ENCODE measurements around the gene HSPA5.
"Not testable (repeated sequence)": the region's sequence is repeated elsewhere in the genome, so short reads cannot be mapped to it uniquely, and the experiment has no call there.

The HSPA5 gene
- total RNA-seq: 147 to 835 (median 668) reads per million in 3 experiments

DNA sequence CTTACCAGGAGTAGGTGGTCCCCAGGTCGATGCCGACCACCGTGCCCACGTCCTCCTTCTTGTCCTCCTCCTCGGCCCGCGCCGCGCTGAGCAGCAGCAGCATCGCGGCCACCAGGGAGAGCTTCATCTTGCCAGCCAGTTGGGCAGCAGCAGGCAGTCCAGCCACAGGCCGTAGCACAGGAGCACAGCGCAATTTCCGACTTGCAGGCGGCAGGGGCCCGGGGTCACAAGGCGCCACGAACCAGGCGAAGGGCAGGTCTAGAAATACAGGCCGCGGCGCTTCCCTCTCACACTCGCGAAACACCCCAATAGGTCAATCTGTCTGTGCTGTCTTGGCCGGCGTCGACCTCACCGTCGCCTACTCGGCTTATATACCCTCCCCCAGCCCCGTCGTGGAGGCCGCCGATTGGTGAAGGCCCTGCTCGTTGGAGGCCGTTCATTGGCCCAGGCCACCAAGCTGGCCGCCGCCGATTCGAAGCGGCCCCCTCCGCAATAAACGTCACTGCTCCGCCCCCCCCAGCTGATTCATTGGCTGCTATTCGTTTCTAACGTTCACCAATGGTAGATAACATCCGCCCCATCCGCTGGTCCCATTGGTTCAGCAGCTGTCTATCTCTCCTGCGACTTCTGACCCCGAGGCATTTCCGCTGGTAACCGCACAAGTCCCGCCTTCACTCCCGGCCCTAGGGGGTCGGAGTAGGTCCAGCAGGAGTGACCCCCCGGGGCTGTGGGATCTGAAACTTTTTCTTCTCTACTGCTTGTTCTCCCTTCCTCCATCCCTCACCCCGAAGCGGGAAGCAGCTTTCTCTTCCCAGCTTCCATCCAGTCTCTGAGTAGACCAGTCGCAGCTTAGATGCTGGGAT is at the start of gene HSPA5:
Gene HSPA5, minus strand, starts transcription at position 344 of the 863 bp plus-strand sequence. Its CDS starts 217 bp downstream, at position 127.
- DNase-seq: peak; percentile 99

DNA sequence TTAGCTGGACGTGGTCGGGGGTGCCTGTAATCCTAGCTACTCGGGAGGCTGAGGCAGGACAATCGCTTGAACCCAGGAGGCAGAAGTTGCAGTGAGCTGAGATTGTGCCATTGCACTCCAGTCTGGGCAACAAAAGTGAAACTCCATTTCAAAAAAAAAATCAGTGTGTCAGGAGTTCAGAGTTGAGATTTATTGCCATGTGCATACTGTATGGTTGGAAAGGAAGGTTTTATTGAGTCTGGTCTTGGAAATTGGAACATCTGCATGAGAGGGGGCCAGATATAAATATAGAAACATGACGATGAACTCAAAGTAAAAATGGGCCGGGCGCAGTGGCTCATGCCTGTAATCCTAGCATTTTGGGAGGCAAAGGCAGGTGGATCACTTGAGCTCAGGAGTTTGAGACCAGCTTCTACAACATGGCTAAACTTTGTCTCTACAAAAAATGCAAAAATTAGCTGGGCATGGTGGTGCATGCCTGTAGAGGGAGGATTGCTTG is 45.8 kb upstream of the HSPA5 start:
- DNase-seq: not testable (repeated sequence)

DNA sequence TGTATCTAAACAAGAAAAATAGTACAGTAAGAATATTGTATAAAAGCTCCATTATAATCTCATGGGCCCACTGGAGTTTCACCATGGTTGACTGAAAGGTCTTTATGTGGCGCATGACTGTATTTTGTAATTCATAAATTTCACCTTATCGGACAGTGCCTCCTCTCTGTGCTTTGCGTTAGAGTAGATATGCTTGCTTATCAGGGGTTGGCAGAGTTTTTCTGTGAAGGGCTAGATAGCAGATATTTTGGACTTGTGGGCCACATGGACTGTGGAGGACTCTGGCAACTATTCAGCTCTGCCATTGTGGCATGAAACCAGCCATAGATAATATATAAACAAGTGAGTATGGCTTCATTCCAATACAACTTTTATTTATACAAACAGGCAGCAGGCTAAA is 43.7 kb upstream of the HSPA5 start:
- no peak for DNase-seq

DNA sequence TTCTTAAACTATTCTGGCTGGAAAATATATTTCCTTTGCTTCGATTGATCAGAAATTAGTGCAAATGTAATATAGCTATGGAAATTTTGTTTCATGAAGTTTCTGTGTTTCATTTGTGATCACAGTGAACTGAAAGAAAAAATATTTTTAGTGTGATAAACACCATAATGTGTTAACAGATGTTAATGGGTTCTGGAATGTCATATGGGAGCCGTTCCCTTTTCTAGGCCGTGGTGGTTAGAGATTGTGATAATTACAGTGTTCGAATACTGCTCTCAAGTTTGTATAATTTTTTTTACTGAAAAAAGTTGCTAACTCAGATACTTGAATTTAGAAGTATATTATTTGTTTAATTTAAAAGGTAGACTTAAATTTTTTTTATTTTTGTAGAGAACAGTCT is 39.8 kb upstream of the HSPA5 start:
- DNase-seq: no peak

DNA sequence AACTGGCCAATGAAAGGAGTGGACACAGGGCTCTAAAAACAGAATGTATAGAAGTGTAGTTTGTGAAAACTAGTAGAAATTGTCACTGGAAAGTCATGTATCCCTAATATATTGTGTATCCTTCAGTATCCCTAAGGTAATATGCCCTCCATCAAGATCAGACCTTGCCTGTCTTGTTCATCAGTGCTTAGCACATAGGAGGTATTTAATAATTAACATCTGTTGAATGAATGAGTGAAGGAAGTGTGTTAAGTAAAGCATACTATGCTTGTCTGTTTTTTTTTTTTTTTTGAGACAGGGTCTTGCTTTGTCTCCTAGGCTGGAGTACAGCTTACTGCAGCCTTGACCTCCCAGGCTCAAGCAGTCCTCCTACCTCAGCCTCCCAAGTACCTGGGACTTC is 36.3 kb upstream of the HSPA5 start:
- DNase-seq: no peak

DNA sequence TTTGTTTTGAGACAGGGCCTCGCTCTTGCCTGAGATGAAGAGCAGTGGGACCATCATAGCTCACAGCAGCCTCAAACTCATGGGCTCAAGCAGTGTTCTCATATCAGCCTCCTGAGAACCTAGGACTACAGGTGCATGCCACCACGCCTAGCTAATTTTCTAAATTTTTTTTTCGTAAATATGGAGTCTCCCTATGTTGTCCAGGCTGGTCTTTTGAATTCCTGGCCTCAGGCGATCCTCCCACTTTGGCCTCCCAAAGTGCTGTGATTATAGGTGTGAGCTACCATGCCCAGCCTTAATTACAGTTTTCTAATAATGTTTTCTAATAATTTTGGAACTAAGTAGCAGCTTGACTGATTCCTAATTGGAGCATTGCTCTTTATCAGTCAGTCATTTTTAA is 35.6 kb upstream of the HSPA5 start:
- no peak for DNase-seq

DNA sequence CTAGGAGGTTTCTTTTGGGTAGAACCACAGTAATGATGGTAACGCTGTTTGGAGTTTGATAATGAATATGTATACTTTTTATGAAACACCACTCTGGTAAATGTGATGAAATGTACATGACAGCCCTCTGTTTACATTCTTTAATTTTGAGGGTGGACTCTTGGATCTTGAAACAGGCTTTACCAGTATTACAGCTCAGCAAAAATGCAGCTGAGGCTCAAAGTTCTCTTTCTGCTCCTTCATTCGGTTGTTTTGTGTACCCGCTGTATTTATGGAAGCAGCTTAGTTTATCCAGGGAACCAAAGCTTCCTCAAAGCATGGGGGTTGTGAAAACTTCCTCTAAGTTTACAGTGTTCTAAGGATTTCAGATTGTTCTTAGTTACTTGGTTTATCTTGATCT is 31.6 kb upstream of the HSPA5 start:
- DNase-seq: no peak

DNA sequence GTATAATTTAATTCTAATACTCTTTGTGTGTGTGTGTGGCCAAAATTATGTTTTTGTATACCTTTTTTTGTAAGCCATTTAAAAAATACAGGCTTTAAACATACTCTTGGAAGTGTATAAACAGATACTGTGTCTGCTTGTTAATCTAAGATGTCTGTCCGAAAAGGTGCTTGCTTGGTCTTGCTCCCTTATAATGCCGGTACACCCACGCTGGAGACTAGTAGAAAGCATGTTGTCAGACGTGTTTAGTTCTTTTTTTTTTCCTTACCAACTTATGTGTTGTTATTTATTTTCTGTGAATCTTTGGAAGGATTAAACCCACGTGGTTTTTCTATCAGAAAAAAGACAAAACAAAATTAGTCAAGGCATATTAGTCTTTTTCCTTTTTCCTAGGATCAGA is 29.9 kb upstream of the HSPA5 start:
- DNase-seq: no peak

DNA sequence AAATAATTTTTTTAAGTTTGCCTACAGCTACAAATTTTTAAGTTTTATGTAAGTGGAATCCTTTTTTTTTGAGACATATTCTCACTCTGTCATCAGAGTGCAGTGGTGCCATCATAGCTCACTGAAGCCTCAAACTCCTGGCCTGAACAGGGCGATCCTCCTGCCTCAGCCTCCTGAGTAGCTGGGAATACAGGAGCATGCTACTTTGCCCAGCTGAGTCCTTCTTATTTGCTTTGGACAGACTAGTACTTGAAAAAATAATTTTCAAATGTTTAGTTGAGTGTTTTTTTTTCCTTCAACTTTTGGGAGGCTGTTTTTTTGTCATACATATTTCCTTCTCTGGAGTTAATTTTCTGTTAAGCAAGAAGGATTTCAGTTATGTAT is 27.9 kb upstream of the HSPA5 start:
- no peak for DNase-seq

DNA sequence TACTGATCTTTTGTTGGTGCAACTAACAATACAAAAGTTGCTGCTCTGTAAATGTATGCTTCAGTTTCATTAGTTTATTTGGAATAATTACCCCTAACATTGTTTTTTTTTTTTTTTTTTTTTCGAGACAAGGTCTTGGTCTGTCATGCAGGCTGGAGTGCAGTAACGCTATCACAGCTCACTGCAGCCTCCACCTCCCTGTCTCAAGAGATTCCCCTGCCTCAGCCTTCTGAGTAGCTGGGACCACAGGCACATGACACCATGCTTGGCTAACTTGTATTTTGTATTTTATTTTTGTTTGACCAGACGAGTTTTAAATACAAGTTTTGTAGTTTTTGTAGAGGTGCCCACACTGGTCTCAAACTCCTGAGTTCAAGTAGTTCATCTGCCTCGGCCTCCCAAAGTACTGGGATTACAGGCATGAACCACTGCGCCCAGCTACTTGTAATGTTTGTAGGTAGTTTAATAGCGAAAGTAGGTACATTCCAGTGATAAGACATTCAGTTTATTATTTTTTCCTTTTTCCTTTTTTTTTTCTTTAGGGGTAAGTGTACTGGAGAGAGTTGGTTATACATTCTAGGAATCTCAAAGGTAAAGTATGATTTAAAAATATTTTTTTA is 27.4 kb upstream of the HSPA5 start:
- no peak for DNase-seq

DNA sequence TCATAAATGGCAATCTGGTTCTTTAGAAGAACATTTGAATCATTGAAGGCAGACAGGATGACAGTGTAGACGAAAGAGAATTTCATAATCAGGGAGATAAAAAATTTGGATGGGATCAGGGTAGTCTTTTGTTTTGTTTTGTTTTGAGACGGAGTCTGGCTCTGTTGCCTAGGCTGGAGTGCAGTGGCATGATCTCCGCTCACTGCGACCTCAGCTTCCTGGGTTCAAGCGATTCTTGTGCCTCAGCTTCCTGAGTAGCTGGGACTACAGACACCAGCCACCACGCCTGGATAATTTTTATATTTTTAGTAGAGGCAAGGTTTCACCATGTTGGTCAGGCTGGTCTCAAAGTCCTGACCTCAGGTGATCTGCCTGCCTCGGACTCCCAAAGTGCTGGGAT is 22.9 kb upstream of the HSPA5 start:
- DNase-seq: peak; percentile 57

DNA sequence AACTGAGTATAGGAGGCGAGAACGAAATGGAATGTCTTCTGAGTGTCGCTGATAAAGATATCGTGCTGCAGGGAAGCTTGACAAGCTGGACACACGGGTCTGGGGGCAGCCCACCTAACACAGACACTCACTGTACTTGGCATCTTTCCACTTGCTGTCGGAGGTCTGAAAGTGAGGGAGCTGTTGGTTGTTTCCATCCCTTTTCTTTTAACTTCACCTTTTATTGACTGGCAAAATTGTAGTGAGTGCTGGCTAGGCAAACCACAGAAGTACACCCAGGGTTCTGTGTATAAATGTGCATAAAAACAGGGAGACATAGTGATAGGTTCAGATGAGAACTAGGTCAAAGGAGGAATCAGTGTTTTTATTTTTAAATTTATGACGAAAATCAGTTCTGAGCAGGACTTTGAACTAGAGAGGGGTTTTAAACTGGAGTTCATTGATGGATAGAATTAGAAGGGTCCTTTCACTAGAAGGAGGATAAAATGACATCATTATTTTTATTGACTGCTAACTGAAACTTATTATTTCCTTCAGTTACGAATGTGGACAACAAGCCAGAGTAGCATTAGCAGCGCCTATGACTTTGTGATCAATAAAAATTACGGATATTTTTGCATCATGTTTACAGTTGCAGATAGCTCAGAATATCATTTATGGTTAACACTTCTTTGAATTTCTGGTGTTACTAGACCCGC is 21.3 kb upstream of the HSPA5 start:
- peak; percentile 40 for DNase-seq

DNA sequence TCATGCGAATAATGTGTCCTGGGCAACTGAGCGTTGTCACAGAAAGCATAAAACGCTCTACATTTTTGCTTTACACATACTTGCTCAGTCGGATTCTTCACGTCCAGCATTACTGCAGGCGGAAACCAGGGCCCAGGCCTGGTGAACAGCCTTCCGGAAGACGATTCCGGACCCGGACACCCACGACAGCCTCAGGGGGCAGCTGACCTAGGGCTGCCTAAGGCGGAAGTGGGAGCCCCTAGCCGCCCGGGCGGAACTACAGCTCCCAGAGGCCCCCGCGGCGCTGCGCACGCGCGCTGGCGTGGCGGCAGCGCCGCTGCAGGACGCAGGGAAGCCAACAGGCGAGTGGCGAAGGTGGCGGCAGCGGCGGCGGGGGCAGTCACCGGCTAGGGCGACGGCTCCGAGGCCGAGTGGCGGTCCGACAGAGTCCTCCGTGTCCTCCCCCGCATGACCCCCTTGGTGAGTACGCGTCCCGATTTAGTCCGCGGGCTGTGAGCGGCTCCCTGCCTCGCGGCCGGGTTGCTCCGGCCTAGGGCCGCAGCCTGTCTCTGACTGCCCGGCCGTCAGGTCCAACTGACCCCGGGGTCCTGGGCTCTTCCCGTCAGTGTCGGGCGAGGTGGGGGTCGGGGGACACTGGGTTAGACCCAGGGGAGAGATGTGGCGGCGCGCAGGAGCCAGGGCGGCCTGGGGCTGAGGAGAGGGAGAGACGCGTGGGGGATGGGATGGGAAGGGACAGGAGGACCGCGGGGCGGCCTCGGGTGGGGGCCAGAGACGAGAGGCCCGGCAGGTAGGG is 20.6 kb upstream of the HSPA5 start, which contains the start of gene GAPVD1:
Gene GAPVD1, plus strand, starts transcription at position 326 of the 793 bp plus-strand sequence. CDS start 37,096 bp downstream, outside the sequence.
- DNase-seq: peak; percentile 87

DNA sequence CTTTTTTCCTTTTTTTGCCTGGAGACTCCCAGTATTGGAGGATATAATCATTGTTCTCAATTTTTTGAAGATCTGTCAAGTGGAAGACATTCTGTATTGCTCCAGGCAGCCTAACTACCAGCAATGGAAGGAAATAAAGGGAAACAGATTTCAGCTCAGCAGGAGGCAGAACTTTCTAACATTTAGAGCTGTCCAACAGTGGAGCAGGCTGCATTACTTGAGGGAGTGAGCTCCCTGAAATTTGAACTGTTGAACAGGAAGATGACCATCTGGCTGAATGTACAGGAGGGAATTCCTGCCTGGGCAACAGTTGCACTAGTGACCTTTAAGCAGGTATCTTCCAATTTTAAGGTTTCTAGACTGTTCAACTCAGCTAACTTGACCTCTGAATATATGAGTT is 19.4 kb upstream of the HSPA5 start:
- no peak for DNase-seq

DNA sequence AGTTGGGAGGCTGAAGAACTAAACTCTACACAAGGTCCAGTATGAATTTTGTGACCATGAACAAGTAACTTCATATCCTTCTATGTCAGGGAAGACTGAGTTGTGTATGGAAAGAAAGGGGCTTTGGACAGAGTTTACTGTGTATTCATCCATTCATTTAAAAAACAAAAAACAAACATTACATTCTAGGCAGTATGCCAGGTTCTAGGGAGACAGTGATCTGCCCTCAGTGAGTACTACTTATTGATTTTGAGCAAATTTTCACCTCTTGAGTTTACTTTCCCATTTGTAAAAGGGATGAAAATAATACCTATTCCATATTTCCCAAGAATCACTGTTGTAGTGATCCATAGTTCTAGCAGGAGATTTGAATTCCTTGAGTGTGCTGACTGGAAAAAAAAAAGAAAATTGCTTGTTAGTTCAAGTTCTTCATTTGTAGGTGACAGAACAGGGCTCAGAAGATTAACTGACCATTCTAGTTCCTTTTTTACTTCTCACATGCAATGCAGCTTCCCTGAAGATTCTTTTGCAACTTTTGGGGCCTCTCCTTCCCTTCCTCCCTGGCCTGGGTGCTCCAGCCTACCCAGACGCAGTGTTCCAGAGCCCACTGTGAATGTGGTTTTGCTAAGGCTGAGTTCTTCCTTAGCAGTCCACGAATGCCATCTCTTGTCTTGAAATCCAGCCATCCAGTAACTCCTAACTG is 17.8 kb upstream of the HSPA5 start:
- no peak for DNase-seq

DNA sequence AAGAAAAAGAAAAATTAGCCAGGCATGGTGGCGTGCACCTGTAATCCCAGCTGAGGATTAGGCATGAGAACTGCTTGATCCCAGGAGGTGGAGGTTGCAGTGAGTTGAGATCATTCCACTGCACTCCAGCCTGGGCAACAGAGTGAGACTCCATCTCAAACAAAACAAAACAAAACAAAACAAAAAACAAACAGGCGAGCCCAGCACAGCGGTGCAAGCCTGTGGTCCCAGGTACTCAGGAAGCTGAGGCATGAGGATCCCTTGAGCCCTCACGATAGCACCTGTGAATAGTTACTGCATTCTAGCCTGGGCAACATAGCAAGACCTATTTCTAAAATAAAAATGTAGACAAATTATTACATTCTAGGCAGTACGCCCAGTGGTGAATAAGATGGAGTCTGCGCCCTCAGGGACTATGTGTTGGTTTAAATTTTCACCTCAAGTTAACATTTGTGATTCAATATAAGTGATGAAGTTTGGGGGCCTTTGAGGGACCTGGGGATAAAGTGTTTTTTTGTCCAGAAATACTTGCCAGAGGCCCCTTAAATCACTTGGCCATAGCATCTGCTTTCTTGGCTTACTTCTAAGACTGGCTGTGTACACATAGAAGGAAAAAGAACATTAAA is 17.1 kb upstream of the HSPA5 start:
- DNase-seq: no peak

DNA sequence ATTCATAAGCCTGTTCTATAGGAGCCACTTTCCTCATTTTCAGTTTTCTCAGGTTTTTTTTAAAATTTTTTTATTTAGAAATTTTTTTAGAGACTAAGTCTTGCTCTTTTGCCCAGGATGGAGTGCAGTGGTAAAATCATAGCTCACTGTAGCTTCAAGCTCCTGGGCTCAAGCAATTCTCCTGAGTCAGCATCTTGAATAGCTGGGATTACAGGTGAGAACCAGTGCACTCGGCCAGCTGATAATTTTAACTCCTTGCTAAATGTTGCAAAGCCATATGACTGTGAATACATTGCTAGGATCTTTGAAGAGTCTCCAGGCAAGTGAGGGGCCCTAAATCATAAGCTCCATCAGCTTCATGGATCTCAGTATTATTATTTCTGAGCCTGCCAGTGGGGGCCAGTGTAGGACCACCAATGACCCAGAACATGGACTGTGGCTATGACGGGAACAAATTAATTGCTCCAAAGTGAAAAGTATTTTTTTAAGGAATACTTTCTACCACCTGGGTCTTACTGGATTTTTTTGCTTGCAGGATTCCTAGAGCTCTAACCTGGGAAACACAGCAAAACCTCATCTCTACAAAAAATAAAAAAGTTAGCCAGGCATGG is 14.7 kb upstream of the HSPA5 start:
- DNase-seq: no peak

DNA sequence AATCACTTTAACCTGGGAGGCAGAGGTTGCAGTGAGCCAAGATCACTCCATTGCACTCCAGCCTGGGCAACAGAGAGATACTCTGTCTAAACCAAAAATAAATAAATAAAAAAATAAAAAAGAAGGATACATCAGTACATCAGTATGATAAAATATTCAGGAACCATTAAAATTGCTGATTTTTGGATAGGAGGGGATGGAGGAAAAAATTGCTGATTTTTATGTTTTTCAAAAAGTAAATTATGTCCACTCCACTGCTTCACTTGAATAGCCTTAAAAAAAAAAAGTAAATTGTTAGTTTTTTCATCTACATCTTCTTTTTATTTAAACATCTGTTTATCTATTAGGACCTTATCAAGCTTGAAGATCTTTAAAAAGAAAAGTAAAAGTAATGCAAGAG is 13.1 kb upstream of the HSPA5 start:
- DNase-seq: no peak

DNA sequence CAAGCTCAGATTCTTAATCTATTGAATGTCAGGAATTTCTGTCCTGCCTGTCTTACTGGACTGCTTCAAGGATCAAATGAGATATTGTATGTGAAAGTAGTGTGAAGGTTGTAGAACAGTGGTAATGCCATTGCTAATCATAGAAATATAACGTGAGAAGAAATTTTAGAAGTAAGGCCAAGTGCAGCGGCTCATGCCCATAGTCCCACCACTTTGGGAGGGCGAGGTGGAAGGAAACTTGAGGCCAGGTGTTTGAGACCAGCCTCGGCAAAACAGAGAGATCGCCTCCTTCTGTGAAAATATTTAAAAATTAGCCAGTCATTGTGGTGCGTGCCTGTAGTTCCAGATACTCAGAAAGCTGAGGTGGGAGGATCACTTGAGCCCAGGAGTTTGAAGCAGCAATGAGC is 5.1 kb upstream of the HSPA5 start:
- DNase-seq: no peak

DNA sequence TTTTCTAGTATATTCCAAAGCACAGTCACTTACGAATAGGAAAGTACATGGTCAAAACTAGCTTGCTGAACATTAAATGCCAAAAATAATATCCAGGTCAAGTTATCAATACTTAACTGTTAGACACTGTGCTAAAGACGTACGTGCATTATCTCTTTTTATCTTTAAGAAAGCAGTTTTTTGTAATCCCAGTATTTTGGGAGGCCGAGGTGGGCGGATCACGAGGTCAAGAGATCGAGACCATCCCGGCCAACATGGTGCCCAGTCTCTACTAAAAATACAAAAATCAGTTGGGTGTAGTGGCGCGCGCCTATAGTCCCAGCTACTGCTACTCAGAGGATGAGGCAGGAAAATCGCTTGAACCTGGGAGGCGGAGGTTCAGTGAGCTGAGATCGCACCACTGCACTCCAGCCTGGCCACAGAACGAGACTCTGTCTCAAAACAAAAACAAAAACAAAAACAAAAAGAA is 2.7 kb upstream of the HSPA5 start:
- DNase-seq: no peak
